ENCODE data around the gene GXYLT2.
"Not testable (repeated sequence)": the region's sequence is repeated elsewhere in the genome, so short reads cannot be mapped to it uniquely, and the experiment has no call there.

GXYLT2 gene

GRCh38 chr3:72892870-72893269 lies 5.0 kb downstream of the GXYLT2 start:
- no peak for DNase-seq

DNA sequence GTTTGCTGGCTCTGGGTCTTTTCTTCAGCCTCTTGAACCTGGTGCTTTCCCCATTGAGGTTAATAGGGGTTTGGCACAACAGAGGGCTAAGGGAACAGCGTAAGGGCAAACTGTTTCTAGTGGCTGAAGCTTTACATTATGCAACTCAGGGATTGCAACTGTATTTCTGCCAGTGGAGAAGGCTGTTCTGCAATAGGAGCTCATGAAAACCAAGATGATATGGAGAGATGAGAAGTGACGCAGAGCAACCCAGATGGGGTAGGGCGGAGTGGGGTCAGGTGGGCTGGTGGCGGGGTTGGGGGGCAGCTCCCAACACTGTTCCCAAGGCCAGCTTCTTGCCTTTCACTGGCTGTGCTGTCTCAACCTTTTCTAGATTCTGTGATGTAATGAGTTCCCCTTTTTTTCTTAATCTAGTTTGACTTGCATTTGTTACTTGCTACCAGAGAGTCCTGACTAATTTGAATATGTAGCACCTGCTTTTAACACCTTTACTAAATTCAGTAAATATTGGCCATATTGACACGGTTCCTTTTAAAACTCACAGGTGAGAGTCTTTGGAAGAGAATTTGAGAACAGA lies 7.2 kb downstream of the GXYLT2 start:
- DNase-seq: no peak

- no peak for DNase-seq
Measured at GRCh38 chr3:72896996-72897757, 9.3 kb downstream of the GXYLT2 start.

DNA sequence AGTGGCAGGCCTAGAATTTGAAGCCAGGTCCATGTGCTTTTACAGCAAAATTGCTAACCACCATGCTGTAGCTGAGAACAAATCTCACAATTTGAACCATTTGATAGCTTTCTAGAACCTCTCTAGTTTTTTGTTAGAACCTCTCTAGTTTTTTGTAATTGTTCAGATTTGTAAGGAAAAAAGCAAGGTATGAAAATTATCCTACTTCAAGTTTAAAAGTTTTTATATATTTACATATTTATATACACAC lies 9.8 kb downstream of the GXYLT2 start:
- DNase-seq: no peak

DNA sequence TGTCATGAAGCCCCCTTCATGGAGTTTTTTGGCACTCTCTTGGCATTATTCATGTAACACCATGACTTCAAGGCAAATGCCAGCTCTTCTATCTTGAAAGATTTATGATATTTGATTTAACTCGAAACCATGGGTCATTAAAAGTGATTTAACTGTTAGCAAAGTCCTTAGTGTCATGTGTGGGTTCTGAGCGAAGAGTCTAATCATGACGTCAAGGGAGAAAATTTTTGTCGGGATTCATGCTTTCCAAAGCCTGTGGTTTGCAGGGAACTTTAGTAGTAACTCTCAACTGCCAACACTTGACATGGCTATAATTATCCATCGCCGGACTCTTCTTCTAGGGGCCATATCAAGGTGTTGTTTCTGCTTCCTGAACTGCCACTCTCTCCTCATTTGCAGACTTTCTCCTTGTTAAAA lies 11.5 kb downstream of the GXYLT2 start:
- DNase-seq: no peak

DNA sequence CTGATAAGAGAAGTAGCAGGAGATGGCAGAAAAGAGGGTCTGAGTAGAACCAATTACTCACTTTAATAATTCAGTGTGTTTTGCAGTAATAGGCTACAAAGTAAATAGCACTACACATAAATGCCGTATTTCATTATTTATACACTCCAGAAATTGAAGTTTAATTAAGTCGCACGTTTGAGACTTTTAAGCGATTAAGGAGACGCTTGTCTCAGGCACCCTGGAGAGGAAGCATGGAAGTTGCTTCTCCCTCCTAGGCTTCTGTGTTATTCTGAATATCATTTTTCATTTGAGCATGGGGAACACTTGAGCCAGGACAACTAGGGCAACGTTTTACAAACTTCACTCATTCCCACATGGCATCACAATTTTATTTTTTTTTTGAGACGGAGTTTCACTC lies 12.2 kb downstream of the GXYLT2 start:
- DNase-seq: no peak

DNA sequence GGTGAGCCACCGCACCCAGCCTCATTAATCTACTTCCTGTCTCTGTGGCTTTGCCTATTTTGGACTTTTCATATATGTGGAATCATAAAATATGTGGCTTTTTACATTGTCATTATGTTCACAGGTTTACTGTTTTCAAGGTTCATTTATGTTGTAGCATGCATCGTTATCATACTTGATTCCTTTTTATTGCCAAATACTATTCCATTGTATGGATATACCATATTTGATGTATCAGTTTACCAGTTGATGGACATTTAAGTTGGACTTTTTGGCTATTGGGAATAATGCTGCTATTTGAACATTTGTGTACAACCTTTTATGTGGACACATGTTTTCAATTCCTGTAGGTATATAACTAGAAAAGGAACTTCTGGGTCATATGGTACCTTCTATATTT lies 14.0 kb downstream of the GXYLT2 start:
- DNase-seq: no peak

- DNase-seq: no peak
Measured at GRCh38 chr3:72903004-72903403, 15.2 kb downstream of the GXYLT2 start.

DNA sequence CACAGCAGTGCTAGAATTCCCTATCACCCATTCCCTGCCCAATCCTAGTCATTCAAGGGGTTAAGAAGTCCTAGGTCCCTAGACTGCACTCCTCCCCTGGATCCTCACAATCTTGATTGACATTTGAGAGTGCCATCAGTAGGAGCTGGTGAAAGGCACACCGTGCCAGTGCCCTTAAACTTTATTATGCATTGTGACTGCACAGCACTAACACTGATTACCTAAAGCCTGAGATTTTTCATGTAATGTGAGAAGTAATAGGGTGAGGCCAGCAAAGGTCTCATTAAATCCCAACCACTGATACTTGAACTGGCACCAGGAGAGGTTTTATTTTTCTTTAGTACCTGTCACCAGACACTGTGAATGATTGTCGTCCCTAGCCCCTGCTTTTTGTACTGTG lies 16.3 kb downstream of the GXYLT2 start:
- DNase-seq: no peak

DNA sequence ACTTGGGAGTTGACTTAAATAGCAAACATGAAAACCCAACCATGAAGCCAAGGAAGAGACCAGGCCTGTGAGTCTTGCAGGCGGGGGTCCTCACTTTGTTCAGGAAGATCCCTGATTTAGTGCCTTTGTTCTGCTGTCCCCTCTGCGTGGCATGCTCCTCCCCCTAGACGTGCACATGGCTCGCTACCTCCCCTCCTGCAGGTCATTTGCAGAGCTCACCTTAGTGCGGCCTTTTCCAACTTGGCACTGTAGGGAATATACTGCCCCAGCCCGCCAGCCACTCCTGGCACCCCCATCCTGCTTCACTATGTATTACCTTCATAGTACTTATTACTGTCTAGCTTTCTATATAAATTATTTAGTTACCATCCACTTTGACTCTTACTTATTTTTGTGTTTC lies 18.3 kb downstream of the GXYLT2 start:
- no peak for DNase-seq

DNA sequence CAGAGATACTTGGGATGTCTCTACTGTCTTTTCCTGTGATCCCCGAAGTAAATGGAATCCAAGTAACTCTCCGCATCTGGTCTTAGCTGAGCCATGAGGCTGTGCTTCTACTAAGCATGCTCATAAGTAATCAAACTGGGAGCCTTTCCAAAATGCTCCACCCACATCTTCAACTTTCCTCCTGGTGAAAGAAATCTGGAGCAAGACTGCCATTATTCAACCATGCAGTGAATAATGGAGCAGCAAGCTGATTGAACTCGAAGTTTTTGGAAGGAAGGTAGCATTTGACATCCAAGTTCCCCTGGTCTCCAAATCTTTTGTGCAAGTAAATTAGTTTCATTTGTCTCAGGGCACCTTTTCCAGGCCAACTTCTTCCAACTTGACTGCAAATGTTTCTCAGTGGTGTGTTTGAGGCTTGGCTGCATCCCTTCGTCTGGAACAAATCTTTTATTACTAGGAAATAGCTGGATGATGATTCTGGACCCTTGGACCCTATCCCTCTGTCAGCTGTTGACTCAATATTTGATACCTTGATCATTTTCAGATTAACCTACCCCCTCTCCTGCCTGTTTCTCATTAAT lies 19.4 kb downstream of the GXYLT2 start:
- DNase-seq: no peak

DNA sequence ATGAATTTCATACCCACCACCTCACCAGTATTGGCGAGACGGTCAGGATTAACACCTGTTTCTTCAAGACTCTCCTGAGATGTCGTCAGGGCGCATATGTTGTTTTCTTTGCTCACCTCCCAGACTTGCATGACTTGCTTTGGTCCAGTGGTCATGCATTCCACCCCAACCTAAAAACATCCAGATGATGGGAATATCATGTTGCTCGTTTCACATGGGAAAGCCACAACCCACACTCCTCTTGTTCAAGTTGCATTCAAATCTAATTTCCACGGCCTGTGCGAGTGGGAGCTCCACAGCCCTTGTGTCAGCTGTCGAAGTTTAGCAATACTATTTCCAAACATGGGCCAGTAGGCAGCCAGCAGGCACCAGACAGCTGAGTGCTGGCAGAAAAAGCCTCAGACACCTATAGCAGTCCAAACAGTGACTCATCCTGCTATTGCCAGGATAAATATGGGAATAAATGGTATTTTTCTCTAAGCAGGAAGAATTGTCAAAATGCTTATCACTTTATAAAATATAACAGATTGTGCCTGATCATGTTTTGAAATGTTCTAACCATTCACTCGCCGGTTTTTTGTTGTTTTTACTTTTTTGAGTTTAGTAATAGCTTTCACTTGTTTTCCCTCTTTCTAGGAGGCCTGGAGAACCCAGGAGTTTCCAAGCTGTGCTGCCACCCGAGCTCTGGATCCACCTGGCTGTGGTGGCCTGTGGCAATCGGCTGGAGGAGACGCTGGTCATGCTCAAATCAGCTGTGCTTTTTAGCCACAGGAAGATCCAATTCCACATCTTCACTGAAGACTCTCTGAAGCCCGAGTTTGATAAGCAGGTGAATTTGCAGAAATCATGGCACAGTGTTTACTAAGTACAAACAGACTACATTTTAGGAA lies 20.1 kb downstream of the GXYLT2 start:
- DNase-seq: no peak

GRCh38 chr3:72909591-72909990 lies 21.7 kb downstream of the GXYLT2 start:
- DNase-seq: no peak

- no peak for DNase-seq
Measured at GRCh38 chr3:72912532-72912931, 24.7 kb downstream of the GXYLT2 start.

GRCh38 chr3:72914383-72914782 lies 26.5 kb downstream of the GXYLT2 start:
- DNase-seq: no peak

- DNase-seq: no peak
Measured at GRCh38 chr3:72916250-72916649, 28.4 kb downstream of the GXYLT2 start.

GRCh38 chr3:72919520-72919919 lies 31.7 kb downstream of the GXYLT2 start:
- no peak for DNase-seq

DNA sequence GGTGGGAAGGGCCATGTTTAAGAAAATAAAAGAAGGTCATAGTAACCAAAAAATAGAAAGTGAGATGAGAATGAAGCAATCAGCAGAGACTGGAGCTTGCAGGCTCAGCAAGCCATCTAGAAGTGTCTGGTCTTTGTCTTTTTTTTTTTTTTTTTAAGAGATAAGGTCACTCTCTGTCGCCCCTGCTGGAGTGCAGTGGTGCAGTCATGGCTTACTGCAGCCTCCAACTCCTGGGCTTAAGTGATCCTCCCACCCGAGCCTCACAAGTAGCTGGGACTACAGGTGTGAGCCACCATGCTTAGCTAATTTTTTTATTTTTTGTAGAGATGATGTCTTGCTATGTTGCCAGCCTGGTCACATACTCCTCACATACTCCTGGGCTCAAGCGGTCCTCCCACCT lies 36.2 kb downstream of the GXYLT2 start:
- DNase-seq: no peak

GRCh38 chr3:72928781-72929735 lies 41.2 kb downstream of the GXYLT2 start:
- not testable (repeated sequence) for DNase-seq

DNA sequence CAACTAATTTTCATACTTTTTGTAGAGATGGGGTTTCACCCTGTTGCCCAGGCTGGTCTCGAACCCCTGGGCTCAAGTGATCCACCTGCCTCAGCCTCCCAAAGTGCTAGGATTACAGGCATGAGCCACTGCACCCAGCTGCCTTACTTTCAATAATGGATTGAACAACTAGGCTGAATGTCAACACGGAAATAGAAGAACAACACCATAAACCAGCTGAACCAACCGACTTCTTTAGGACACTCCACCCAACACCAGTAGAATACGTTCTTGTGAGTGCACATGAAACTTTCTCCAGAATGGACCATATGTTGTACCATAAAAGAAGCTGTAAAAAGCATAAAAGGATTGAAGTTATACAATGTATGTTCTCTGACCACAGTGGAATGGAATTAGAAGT lies 42.9 kb downstream of the GXYLT2 start:
- DNase-seq: no peak

- no peak for DNase-seq
Measured at GRCh38 chr3:72932416-72932815, 44.6 kb downstream of the GXYLT2 start.

DNA sequence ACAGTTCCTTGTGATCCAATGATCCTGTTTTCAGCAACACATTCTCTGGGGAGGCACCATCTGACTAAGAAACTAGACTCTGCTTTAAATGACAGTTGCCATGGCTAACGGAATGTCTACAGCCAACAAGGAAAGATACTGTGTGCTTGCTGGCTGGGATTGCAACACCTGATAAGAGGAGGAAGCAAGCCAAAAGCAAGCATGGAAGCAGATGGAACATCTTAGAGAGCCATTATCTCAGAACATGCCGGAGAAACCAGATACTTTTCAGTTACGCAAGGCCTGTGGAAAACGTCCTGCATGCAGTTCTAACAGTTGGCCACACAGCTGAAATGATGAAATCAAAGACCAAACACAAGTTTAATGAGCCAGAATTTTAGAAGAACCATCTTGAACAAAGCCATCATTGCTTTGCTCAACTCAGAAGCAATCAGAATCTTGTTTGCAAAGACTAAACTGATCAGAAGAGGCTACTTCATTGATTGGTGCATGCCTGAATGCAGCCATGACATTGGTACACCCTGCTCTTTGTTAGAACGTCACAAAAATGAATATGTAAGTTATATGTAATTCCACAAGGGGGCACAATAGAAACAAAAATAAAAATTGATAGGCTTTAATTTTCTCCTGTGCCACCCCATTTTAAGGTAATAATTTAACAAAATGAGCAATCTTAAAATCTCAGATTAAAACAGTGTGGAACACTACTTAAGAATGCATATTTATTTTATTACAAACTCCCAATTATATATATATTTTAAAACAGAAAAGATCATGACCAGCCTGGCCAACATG lies 50.8 kb downstream of the GXYLT2 start:
- peak; percentile 68 for DNase-seq

Measured in CD4-positive, alpha-beta T cell treated with Interleukin-17A for 1 hour (primary cell).